ENCODE measurements around the gene MED8.
"Not testable (repeated sequence)": the region's sequence is repeated elsewhere in the genome, so short reads cannot be mapped to it uniquely, and the experiment has no call there.

The MED8 gene

DNA sequence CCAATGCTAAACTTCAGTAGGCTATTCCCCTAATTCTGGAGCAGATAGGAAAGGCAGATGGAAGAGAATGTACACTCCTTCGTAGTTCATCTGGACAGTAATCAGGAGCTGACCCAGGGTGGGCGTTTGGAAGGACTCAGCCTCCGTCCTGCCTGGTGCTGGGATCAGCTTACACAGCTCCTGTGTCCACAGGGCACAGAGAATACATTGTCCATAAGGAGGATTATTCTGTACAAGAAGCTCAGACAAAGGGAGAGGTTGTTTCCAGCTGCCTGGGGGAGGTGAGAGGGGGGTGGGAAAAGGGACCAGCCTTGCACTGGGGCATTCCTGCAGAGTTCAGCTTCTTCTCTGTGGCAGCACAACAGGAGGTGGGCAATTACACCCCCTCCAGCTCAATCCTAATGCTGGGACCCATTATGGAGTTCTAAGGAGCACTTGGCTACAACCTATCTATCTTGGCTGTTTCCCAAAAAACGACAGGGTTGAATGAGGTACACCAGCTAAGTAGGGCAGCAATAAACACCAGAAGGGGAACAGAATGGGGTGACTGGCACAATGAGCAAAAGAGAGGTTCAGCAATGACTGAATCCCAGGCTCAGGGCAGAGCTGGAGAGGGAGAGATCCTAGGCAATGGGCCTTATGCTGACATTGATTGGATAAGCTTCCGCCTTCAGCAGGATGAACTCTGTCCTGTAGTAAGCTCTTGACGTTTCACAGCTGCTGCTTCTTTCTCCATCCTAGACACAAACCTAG, 7.4 kb downstream of the MED8 start:
- DNase-seq: no peak

- no peak for DNase-seq
These were observed 8.0 kb downstream of the MED8 start for GRCh38 chr1:43381612-43382011.

DNA sequence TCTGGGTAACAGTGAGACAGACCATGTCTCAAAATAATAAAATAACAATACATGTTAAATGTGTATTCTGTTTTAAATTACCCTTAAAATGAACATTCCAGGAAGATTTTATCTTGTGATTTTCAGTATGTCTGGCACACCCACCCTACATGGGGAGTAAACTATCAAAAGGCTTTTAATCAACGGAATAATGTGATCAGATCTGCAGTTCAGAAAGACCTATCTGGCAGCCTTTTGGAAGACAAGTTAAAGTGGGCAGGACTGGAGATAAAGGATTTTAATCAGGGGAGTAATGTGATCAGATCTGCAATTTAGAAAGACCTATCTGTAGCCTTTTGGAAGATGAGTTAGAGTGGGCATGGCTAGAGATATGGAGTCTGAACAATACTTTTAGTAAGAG, 10.1 kb downstream of the MED8 start:
- DNase-seq: no peak

DNA sequence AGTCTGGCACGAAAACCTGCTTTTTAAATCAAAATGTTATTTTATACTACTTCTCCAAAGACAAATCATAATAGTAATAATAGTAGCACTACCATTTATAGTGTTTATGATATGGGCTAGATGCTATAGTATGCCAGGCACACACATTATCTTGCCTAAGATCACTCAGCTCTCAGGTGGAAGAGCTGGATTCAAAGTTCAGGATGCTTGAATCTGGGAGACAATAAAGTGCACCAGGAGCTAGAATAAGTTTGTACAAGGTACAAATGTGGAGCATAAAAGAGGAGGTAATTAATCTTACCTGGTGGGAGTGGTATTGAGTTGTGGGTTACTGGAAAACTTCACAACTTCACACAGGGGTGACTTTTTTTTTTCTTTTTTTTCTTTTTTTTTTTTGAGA, 11.8 kb downstream of the MED8 start:
- DNase-seq: no peak

- no peak for DNase-seq
These were observed 12.8 kb downstream of the MED8 start for GRCh38 chr1:43376723-43377235.

DNA sequence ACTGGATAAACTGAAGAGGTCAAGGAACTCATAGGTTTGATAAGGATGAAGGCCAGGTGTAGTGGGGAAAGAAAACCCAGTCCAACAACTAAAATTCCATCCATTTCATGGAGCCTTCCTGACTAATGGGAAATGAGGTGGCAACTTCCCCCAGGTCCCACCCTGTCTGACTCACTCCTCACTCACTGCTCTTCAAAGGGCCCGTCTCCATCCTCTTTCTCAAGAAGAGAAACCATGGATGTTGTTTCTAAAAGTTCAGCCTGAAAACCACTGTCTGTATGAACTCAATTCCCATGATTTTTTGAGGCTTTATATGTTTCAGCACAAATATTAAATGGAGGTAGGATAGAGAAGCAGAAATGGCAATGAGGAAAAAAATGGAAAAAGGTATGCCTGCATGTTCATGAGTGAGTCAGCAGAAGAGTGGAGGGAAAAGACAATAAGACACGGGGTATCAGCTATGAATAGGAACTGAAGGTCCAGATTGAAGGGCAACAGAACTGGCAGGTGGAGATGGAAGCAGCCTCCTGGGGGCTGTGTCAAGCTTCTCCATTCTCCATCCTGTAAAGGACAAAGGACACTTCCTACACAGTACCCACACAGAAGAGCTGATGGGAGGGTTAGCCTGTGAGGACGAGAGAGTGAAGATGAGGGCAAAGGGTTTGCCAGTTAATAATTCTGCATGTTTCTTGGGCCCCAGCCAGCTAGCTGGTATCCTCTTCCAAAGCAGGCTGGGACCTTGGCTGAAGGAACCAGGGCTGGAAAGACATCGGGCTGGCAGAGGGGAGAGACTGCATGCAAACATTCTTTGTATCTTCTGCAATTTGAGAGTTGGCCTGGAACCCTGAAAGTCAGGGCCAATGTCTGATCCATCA, 16.3 kb downstream of the MED8 start:
- peak; percentile 86 for DNase-seq

GRCh38 chr1:43372172-43372571, 17.4 kb downstream of the MED8 start:
- DNase-seq: peak; percentile 51

GRCh38 chr1:43370564-43370963, 19.0 kb downstream of the MED8 start:
- no peak for DNase-seq

DNA sequence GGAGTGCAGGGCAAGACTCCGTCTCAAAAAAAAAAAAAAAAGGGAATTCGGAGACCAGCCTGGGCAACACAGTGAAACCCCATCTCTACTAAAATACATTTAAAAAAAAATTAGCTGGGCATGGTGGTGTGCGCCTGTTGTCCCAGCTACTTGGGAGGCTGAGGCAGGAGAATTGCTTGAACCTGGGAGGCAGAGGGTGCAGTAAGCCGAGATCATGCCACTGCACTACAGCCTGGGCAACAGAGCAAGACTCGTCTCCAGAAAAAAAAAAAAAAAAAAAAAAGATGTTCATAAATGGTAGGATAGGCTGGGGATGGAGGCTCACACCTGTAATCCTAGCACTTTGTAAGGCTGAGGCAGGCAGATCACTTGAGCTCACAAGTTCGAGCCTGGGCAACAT, 19.8 kb downstream of the MED8 start:
- DNase-seq: not testable (repeated sequence)

DNA sequence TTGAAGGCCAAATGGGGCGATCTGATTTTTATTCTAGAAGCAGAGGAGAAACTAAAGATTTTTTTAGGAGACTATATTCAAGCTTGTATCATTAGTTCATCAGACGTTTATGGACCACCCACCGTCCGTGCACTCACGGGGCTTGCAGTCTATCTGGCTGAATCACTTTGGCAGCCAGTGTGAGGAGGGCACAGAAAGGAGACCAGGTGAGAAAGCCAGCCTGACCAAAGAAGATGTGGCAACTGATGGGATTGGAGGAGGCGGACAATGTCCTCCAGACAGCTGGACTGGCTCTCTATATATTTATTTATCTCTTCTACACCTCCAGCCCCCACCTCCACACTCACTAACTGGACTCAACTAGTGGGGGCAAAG, 21.0 kb downstream of the MED8 start:
- no peak for DNase-seq

DNA sequence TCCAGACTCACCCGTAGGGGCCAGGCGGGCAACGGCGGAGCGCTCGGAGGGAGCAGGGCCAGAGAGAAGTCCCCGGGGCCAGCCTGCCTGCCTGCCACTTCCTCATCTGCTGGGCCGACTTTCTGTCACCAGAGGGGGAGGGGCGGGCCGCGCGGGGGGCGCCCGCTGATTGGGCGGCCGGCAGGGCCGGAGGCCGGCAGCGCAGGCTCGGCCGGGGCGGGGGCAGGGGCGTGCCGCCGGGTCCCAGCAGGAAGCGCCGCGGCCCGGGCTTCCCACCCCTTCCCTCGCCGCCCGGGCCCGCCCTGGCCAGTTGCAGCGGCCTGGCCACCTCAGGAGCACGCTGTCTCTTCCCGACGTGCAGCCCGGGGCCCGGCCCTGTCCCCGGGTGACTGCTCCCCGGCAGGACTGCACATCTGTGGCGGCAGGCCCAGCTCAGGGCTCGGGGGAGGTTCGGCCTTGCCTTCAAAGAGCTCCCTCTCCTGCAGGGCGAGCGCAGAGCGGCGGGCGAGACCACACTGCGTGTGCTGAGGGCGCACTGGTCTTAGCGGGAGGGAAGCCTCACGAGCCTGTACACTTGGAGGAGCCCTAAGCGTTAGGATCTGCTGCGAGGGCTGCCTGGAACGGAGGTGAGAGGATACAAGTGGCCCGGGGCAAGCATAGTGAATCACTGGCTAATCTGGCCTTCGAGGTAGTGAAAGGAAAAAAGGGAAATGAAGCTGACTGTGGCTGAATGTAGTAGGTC, 21.5 kb downstream of the MED8 start, which contains the start of gene ELOVL1:
ELOVL1 (minus strand) TSS at position 108 of the 742 bp plus-strand sequence. CDS start 2,402 bp downstream, outside the sequence.
- DNase-seq: peak; percentile 85

GRCh38 chr1:43367026-43367903, 22.3 kb downstream of the MED8 start:
- peak; percentile 85 for DNase-seq

GRCh38 chr1:43366601-43367025, 23.0 kb downstream of the MED8 start:
- peak; percentile 57 for DNase-seq

GRCh38 chr1:43366179-43366578, 23.4 kb downstream of the MED8 start:
- peak; percentile 28 for DNase-seq

GRCh38 chr1:43365678-43366077, 23.9 kb downstream of the MED8 start:
- no peak for DNase-seq

DNA sequence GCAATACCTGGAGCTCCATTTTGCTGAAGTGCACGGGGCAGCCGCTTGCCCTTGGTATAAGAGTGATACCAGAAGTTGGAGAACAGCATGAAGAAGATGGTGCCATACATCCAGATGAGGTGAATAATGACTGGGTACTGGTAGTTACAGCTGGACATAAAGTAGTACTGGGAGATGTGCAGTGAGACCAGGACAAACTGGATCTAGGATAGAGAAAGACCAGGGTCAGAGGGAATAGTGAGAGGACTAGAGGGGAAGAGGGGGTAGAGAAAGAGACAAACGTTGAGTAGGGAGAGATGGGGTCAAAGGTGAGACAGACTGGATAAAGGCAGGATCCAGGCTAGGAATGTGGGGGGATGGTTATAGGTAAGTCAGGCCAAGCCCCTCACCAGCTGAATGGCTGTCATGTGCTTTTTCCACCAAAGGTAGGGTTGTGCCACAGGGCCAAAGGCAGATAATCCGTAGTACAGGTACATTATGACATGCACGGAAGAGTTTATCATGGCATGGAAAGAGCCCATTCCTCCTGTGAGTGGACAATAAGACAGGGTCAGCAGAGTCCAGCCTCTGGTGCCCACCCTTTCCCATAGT, 25.6 kb downstream of the MED8 start:
- no peak for DNase-seq

DNA sequence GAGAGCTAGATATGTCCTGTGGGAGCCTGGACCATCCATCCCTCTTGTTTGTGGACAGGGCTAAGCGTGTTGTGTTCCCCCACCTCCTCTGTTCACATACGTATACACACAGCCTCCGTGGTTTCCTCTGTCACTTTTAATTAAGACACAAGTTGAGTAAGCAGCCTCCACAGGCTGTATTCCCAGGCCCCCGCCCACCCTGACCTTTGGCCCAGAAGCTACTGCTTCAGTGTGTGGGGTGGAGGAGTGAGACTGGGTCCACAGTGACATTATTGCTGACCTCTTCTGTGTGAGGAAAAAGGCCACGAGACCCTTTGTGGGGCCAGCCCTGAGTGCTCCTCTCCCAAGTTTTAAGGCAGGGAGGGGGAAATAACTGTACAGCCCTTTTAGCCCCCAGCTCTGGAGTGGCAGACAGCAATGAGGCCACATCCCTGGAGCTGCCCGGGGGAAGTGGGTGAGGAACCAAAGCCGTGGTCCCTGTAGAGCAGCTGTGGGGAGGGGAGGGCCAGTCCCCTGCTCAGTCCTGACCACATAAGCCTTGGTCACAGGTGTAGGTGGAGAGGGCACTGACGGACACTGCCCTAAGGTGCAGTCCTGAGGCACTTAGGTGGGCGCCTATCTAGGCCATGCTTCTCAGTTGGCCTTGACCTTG, 26.2 kb downstream of the MED8 start:
- DNase-seq: no peak

DNA sequence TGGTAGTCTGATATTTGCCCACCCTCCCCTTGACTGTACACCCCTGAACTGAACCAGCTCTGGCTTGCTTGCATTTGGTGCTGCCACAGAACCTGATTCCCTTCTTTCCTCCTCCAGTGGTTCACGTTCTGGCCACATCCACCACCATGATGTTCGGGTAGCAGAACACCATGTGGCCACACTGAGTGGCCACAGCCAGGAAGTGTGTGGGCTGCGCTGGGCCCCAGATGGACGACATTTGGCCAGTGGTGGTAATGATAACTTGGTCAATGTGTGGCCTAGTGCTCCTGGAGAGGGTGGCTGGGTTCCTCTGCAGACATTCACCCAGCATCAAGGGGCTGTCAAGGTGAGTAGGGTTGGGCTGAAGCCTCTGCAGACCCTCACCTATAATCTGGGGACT, 29.0 kb downstream of the MED8 start:
- DNase-seq: no peak

- DNase-seq: peak; percentile 20
These were observed 29.9 kb downstream of the MED8 start for GRCh38 chr1:43359696-43360095.

DNA sequence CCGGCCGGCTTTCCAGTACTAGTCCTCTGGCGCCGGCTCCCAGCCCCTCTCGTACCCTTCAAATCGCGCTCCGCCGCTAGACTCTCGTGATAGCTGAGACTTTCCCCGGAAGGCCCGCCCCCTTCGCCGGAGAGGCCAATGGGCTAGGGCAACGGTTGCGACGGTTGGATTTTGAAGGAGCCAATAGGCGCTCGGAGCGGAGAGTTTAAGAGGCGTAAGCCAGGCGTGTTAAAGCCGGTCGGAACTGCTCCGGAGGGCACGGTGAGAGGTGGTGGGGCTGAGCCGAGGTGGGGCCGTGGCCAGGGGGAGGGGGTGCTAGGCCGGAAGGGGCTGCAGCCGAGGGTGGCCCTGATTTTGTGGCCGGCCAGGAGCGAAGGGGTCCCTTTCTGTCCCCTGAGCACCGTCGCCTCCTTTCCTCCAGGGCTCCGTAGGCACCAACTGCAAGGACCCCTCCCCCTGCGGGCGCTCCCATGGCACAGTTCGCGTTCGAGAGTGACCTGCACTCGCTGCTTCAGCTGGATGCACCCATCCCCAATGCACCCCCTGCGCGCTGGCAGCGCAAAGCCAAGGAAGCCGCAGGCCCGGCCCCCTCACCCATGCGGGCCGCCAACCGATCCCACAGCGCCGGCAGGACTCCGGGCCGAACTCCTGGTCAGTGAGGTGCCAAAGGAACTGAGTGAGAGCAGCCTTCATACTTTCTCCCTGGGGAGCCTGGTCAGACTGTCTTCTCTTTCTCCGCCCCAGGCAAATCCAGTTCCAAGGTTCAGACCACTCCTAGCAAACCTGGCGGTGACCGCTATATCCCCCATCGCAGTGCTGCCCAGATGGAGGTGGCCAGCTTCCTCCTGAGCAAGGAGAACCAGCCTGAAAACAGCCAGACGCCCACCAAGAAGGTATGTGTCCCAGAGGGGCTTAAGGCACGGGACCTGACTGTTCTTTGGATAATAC, 30.6 kb downstream of the MED8 start, which contains the start of gene CDC20:
CDC20 (plus strand) TSS at position 236 of the 948 bp plus-strand sequence; CDS start at position 471, 235 bp downstream.
- DNase-seq: peak; percentile 97
